Renal pelvis (tissue), 4 donors: ENCODE data around the gene RFX3. TPM values are rescaled to one million over a fixed set of nuclear protein-coding genes. Genes with fewer than 3 reads are reported as not detected.
A peak's percentile ranks its signal among the peaks of the same experiment; 100 is the strongest.

Experiments used
- DNase-seq: peaks from one replicate; pipeline ENCODE4 v3.0.0-alpha.2; 2013
- polyA plus RNA-seq, 3 donors: library from polyadenylated mRNA; unstranded; fragments of 120-200 nt; gene quantifications; one replicate each; pipeline ENCODE4 v1.2.1, GENCODE V29; 2013; ENCODE audit not compliant: insufficient read length in 3 of 3

RFX3 gene
- polyA plus RNA-seq, 3 donors = 14.0 to 21.3 (median 18.8) TPM

DNA sequence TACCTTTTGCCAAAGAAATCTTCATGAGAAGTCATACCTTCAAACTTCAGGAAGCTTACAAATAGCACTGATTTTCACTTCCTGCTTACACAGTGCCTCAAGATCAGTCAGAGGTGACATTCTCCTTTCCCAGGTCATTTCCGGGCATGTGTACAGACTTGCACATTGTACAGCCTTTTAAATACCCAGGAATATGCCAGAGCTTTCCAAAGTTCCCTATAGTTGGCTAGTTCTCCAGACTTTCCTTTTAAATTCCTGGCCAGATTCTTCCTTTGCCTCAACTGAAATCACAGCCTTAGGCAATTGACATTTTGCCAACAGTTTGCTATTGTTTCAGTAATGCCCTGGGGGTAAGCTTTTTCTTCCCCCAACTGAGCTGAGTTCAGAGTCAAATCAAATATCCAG is 47.2 kb downstream of the RFX3 start:
- DNase-seq = no peak

GRCh38 chr9:3477236-3477834 is 48.5 kb downstream of the RFX3 start:
- no peak for DNase-seq

DNA sequence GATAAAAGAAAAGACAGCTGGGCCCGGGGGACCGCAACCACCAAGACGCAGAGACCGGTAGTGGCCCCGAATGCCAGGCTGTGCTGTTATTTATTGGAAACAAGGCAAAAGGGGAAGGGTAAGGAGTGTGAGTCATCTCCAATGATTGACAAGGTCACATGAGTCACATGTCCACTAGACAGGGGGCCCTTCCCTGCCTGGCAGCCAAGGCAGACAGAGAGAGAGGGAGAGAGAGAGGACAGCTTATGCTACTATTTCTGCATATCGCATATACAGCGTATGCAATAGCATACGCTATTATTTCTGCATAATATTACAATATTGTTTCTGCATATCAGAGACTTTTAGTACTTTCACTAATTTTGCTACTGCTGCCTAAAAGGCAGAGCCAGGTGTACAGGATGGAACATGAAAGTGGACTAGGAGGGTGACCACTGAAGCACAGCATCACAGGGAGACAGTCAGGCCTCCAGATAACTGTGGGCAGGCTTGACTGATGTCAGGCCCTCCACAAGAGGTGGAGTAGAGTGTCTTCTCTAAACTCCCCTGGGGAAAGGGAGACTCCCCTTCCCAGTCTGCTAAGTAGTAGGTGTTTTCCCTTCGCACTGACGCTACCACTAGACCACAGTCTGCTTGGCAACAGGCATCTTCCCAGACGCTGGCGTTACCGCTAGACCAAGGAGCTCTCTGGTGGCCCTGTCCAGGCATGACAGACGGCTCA is 50.3 kb downstream of the RFX3 start:
- no peak for DNase-seq

DNA sequence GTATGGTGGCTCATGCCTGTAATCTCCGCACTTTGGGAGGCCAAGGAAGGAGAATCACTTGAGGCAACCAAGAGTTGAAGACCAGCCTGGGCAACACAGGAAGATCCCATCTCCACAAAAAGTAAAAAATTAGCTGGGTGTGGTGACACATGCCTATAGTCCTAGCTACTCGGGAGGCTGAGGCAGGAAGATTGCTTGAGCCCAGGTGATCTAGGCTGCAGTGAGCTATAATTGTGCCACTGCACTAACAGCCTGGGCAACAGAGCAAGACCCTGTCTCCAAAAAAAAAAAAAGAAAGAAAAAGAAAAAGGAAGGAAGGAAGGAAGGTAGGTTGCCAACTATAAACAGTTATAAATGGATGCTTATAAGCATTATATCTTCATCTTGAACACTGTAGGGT is 51.0 kb downstream of the RFX3 start:
- DNase-seq = no peak

- no peak for DNase-seq
Measured at GRCh38 chr9:3473405-3473804, 52.4 kb downstream of the RFX3 start.

DNA sequence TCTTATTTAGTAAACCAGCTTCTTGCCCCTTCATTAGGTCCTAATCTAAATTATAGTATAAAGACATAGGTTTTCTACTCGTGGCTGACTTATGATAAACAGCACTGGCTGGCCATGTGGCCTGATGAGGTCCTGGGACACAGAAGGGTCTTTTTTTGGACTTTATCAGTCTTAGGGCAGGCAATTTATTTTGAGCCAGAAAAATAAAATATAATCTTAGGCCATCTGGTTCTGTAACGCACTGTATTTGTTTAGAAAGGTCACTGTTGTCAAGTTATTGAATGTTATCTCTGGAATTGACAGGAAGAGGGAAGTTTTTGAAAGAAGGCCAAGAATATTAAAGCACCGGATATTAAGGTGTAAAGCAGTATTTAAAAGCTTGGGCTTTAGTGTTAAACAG is 53.9 kb downstream of the RFX3 start:
- DNase-seq = no peak

GRCh38 chr9:3468421-3469205 is 57.2 kb downstream of the RFX3 start:
- DNase-seq = no peak

DNA sequence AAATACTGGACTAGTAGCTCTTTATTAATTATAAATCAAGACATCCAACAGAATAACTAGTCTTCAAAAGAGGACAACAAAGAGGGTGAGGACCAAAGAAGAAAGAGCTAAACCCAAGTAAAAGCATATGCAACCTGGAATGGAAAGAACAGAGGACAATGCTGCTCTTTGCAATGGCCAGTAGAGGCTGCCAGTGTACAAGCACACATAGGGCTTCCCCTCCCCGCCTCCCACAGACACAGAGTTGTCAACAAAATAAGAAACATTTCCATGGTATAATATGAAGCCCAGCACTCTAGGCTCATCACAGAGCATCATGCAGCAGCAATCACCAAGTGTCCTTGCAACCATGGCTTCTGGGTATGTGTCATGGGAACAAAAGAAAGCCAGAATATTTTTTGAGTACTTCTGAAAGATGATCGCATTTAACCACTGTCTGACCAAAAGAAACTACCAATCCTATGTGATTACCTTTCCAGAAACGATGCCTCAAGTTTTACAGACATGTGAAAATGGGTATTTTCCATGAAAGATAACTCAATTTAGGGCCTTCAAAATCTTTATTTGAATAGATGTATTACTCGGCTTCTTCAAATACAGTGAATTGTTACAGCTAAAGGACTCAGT is 58.1 kb downstream of the RFX3 start:
- peak; percentile 35 for DNase-seq

GRCh38 chr9:3464033-3464638 is 61.7 kb downstream of the RFX3 start:
- DNase-seq = no peak

- DNase-seq = peak; percentile 19
Measured at GRCh38 chr9:3458806-3459475, 66.9 kb downstream of the RFX3 start.

GRCh38 chr9:3457175-3457574 is 68.6 kb downstream of the RFX3 start:
- DNase-seq = no peak

DNA sequence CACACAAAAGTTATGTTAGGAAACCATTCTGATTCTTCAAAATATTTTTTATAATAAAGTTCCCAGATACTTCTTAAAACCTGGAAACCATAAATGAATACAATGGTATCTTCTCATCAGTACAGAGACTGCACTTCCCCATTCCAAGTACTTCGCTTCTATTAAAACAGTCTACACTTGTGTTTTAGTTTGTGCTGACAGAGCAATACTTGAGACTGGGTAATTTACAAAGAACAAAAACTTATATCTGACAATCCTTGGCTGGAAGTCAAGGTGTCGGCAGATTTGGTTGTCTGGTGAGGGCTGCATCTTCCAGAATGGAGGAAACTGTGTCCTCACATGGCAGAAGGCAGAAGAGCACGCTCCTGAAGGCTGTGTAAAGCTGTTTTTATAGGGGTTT is 70.1 kb downstream of the RFX3 start:
- no peak for DNase-seq

GRCh38 chr9:3455094-3455493 is 70.7 kb downstream of the RFX3 start:
- no peak for DNase-seq

GRCh38 chr9:3451956-3452355 is 73.8 kb downstream of the RFX3 start:
- no peak for DNase-seq

- DNase-seq = no peak
Measured at GRCh38 chr9:3447788-3448187, 78.0 kb downstream of the RFX3 start.

DNA sequence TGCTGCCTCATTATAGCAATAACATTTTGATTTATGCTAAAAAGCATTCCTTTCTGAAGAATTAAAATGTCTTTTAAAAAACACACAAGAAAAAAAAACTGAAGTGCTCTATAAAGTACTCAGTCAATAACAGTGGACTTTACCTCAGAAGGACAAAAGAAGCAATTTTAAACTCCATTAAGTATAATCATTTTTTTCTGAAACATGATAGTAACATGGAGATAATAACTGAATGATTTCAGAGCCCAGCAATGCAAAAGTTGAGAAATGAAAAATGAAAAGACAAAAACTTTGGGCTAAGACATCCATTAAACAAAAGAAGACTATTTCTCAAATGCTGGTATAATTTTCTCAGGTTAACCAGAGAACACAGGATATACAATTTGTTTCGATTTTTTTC is 78.7 kb downstream of the RFX3 start:
- no peak for DNase-seq

DNA sequence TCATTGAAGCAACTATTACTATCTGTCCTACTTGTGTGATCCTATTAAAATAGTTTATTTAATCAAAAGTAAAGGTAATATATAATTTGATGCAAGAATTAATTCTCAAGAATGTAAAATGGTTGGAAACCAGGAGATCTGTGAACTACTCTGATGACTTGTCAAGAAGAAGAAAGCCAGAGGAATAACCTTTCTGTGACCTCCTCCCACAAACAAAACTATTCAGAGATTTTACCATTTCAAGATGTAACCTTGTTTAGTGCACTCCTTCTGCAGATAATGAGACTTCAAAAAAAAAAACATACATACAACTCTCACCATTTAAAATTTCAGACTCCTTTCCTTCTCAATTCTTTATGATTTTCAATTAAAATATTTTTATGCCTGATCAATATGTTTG is 79.5 kb downstream of the RFX3 start:
- DNase-seq = no peak

DNA sequence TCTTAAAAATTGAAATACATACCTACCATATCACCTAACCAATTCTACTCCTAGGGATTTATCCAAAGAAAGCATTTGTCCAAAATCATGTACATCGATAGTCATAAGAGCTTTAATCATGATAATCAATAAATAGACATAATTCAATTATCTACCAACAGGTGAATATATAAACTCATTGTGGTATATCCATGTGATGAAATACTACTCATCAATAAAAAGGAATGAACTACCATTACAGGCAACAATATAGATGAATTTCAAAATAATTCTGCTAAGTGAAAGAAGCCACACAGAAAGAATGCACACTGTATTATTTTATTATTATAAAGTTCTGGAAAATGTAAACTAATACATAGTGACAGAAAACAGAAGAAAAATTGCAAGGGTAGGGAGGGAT is 81.8 kb downstream of the RFX3 start:
- no peak for DNase-seq

GRCh38 chr9:3441197-3441816 is 84.5 kb downstream of the RFX3 start:
- DNase-seq = peak; percentile 37

DNA sequence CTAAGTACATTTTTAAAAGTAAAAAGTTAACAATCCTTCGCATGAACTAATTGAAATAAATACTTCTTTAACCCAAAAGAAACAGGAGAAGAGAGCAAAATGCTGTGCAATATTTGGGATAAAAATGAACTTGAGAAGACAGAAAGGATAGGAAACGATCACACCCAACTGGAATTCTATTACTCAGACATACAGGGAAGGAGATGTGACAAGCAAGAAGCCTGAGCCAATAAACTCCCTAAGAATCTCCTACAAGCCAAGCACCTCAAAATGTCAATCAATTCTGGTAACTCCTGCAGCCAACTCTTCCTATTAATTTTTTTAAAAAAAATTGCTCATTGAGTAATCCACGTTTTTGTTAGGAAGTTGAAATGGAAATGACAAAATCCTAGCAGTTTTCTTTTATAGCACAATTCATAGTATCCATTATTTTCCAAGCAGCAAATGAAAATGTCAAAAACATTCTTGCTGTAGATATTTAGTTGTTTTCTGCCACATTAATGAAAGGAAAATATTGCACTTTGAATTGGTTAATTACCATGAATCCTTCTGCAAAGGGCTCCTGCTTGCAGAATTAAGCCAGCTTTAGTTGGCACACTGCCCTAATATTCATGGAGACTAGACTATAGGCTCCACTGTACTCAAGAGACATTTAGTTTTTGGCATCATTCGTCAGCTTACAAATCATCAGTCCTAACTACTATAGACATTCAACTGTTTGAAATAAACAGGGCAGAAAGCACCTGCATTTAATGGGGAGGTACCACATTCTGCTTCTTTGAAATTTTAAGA is 89.0 kb downstream of the RFX3 start:
- DNase-seq = no peak
